GM13976 (cell line): ENCODE data around the gene INTS11.

Experiments
- DNase-seq: peaks from one replicate; pipeline ENCODE4 v3.0.0; 2012; ENCODE audit warnings: low spot score
- in situ Hi-C: fragments of 300-500 bp; cut with MboI; formaldehyde crosslinking; loops from one replicate; pipeline ENCODE4 v1.12.0; 2022; ENCODE audit warnings: low sequenced_read_pairs, mixed read lengths, inconsistent platforms; ENCODE audit not compliant: unreplicated experiment
- TF ChIP-seq, protein P1 (sequence below): IDR thresholded peaks from 2 replicates; pipeline ENCODE4 v1.5.1; 2012; ENCODE audit warnings: borderline replicate concordance, mild to moderate bottlenecking; ENCODE audit not compliant: insufficient read depth; ENCODE audit errors: extremely low read depth, missing control alignments, control extremely low read depth

INTS11 gene

GRCh38 chr1:1342061-1342562, 17.7 kb upstream of the INTS11 start:
- no peak for DNase-seq
- in situ Hi-C loops = no loop called here
- TF ChIP-seq, protein P1, sequence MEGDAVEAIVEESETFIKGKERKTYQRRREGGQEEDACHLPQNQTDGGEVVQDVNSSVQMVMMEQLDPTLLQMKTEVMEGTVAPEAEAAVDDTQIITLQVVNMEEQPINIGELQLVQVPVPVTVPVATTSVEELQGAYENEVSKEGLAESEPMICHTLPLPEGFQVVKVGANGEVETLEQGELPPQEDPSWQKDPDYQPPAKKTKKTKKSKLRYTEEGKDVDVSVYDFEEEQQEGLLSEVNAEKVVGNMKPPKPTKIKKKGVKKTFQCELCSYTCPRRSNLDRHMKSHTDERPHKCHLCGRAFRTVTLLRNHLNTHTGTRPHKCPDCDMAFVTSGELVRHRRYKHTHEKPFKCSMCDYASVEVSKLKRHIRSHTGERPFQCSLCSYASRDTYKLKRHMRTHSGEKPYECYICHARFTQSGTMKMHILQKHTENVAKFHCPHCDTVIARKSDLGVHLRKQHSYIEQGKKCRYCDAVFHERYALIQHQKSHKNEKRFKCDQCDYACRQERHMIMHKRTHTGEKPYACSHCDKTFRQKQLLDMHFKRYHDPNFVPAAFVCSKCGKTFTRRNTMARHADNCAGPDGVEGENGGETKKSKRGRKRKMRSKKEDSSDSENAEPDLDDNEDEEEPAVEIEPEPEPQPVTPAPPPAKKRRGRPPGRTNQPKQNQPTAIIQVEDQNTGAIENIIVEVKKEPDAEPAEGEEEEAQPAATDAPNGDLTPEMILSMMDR = no peak

- in situ Hi-C loops = no loop called here
- TF ChIP-seq, protein P1 = no peak
- DNase-seq = no peak
Measured at GRCh38 chr1:1341549-1342021, 17.1 kb upstream of the INTS11 start.

- TF ChIP-seq, protein P1 = no peak
- in situ Hi-C loops = no loop called here
- DNase-seq = no peak
Measured at GRCh38 chr1:1340791-1341548, 16.5 kb upstream of the INTS11 start.

GRCh38 chr1:1340185-1340584, 15.7 kb upstream of the INTS11 start:
- TF ChIP-seq, protein P1 = no peak
- in situ Hi-C loops = no loop called here
- DNase-seq = no peak

- in situ Hi-C loops = no loop called here
- DNase-seq = no peak
- TF ChIP-seq, protein P1 = no peak
Measured at GRCh38 chr1:1338278-1338677, 13.8 kb upstream of the INTS11 start.

DNA sequence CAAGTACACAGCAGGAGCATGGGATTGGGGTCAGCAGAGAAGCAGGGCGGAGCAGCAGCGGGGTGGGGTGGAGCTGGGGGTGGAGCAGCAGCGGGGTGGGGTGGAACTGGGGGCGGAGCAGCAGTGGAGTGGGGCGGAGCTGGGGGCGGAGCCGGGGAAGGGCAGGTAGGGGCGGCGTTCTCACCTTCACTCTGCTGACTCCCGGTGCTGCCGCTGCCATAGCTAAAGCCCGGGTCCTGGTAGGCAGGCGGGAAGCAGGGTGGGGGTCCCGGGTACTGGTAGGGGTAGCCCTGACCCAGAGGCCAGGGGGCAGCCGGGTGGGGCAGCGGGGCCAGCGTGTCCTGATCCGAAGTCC, 13.3 kb upstream of the INTS11 start:
- TF ChIP-seq, protein P1 = no peak
- DNase-seq = peak; percentile 82
- in situ Hi-C loops = no loop called here
